Lower leg skin (tissue), 3 donors: ENCODE data around the gene CCDC27.

ENCODE experiments used
- POLR2A ChIP-seq, 2 donors: fragments of 450-650 bp; IDR thresholded peaks; one replicate each; pipeline ENCODE4 v1.6.1; 2016 to 2017; ENCODE audit warnings: antibody characterized with exemption in 2 of 2, mild to moderate bottlenecking in 1 of 2, moderate library complexity in 1 of 2
- TF ChIP-seq, protein P1 (sequence below), 3 donors: fragments of 450-650 bp; IDR thresholded peaks; one replicate each; pipeline ENCODE4 v1.5.1; 2016; ENCODE audit warnings: antibody characterized with exemption in 3 of 3, mild to moderate bottlenecking in 3 of 3, moderate library complexity in 2 of 3

DNA sequence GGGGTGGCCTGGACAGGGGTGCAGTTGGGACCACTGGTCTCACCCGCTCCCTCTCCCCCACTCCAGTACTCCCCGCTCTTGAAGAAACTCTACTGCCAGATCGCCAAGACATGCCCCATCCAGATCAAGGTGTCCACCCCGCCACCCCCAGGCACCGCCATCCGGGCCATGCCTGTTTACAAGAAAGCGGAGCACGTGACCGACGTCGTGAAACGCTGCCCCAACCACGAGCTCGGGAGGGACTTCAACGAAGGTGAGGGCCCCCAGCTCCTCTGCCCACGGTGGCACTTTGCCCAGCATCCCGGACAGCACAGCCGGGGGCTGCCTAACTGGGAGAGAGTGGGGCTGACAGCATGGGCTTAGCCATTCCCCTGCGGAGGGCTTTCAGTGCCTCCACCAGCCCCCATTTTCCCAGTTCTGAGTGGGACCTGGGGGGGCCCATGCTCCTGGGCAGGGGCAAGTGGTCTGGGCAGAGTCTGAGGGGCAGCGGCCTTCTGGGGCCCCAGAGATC is 30.2 kb upstream of the CCDC27 start:
- TF ChIP-seq, protein P1, sequence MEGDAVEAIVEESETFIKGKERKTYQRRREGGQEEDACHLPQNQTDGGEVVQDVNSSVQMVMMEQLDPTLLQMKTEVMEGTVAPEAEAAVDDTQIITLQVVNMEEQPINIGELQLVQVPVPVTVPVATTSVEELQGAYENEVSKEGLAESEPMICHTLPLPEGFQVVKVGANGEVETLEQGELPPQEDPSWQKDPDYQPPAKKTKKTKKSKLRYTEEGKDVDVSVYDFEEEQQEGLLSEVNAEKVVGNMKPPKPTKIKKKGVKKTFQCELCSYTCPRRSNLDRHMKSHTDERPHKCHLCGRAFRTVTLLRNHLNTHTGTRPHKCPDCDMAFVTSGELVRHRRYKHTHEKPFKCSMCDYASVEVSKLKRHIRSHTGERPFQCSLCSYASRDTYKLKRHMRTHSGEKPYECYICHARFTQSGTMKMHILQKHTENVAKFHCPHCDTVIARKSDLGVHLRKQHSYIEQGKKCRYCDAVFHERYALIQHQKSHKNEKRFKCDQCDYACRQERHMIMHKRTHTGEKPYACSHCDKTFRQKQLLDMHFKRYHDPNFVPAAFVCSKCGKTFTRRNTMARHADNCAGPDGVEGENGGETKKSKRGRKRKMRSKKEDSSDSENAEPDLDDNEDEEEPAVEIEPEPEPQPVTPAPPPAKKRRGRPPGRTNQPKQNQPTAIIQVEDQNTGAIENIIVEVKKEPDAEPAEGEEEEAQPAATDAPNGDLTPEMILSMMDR (IDR thresholded peaks at IDR 0.05): no peak
- no peak for TF ChIP-seq POLR2A (IDR thresholded peaks at IDR 0.05)
